Renal pelvis (tissue), 3 donors: ENCODE data around the gene CT55. TPM values are rescaled to one million over a fixed set of nuclear protein-coding genes. Genes with fewer than 3 reads are reported as not detected.

Source experiments
- polyA plus RNA-seq, 3 donors: library from polyadenylated mRNA; unstranded; fragments of 120-200 nt; gene quantifications; one replicate each; pipeline ENCODE4 v1.2.1, GENCODE V29; 2013; ENCODE audit not compliant: insufficient read length in 3 of 3

Gene CT55
- polyA plus RNA-seq, 3 donors, result 0.10 to 0.21 (median 0.19) TPM

Other genes with a start within 250 kb of the CT55 start
- 1 to 10 TPM; 8.1 to 9.4 (median 8.8) TPM for gene SMIM10, start 180.4 kb downstream of the CT55 start, polyA plus RNA-seq
- gene RTL8B, start 148.9 kb downstream of the CT55 start, polyA plus RNA-seq, result 10 to 100 TPM; 22.7 to 26.6 (median 26.5) TPM
- 100 to 1,000 TPM; 183 to 206 (median 190) TPM for gene RTL8C, start 139.0 kb downstream of the CT55 start, polyA plus RNA-seq
- 100 to 1,000 TPM in 1 of 3 donors, 10 to 100 TPM in 2; 89.1 to 104 (median 95.8) TPM for gene RTL8A, start 119.3 kb downstream of the CT55 start, polyA plus RNA-seq
- gene SMIM10L2B, start 72.7 kb downstream of the CT55 start, polyA plus RNA-seq, result 1 to 10 TPM; 7.2 to 8.6 (median 7.9) TPM
- under 1 TPM in 1 of 3 donors, not detected in 2; 0.35 TPM for gene ETDB, start 50.9 kb downstream of the CT55 start, polyA plus RNA-seq
- gene ETDA, start 80.7 kb upstream of the CT55 start, polyA plus RNA-seq, result under 1 TPM in 1 of 3 donors, not detected in 2; 0.50 TPM
- gene ETDC, start 138.1 kb upstream of the CT55 start, polyA plus RNA-seq, result not detected
- 10 to 100 TPM; 17.3 to 21.6 (median 18.8) TPM for gene ZNF75D, start 172.7 kb upstream of the CT55 start, polyA plus RNA-seq
- gene ZNF449, start 173.4 kb upstream of the CT55 start, polyA plus RNA-seq, result 10 to 100 TPM; 11.2 to 13.4 (median 12.5) TPM